ENCODE data around the gene KY.

GRCh38 chr3:134625885-134626741 is 24.7 kb downstream of the KY start:
- TF ChIP-seq JUND (IDR thresholded peaks at IDR 0.05), result no peak
- TF ChIP-seq REST (IDR thresholded peaks at IDR 0.05), result no peak
- TF ChIP-seq YY1 (IDR thresholded peaks at IDR 0.05), result no peak

All from liver (tissue), 2 donors.